HCT116 (cell line): Measurements from ENCODE around the gene CD2. TPM values are rescaled to one million over a fixed set of nuclear protein-coding genes. Genes with fewer than 3 reads are reported as not detected.

Experiments
- ATAC-seq: fragments of 200-7000 bp; cut with Tn5 transposase; 2 replicates; pipeline ENCODE4 v1.9.1; 2020; ENCODE audit warnings: mild to moderate bottlenecking, moderate library complexity
- BruUV-seq: library from RNA; stranded (reverse); fragments of 400-500 nt; replicated peaks from 2 replicates; lab custom pipeline; 2021; lab: Mats Ljungman, UMichigan
- CTCF ChIA-PET: fragments of 300-600 bp; sonication (Branson Sonifier 250); formaldehyde crosslinking; loops from one replicate; lab custom pipeline; 2021; ENCODE audit warnings: antibody characterized with exemption; lab: Charles Lee
- POLR2A ChIA-PET: fragments of 300-600, 350-600 bp; sonication (Branson Sonifier 250); formaldehyde crosslinking; loops from one replicate; lab custom pipeline; 2021; ENCODE audit warnings: antibody characterized with exemption; lab: Charles Lee
- RAD21 ChIA-PET, 2 experiments: fragments of 300-600 bp; sonication (Branson Sonifier 250); formaldehyde crosslinking; loops; one replicate each; lab custom pipeline; 2023; ENCODE audit warnings: low total read pairs in 2 of 2; ENCODE audit not compliant: uncharacterized antibody in 2 of 2, unreplicated experiment in 2 of 2, low non-redundant PET in 1 of 2; lab: Charles Lee
- DNase-seq: peaks from one replicate; pipeline ENCODE4 v3.0.0-alpha.2; 2010; ENCODE audit warnings: low read depth, low spot score
- H2AFZ ChIP-seq: fragments of 200-600 bp; shearing (Covaris generic), sonication (generic); 2 replicates; pipeline ENCODE4 v1.6.1; 2017; ENCODE audit warnings: low read depth, mixed run types, mixed read lengths, antibody characterized with exemption, low read length; ENCODE audit not compliant: poor library complexity, severe bottlenecking
- H3K27ac ChIP-seq: 2 replicates; pipeline ENCODE4 v1.5.1; 2012; ENCODE audit warnings: low read depth, low read length
- H3K27me3 ChIP-seq: fragments of 200-600 bp; sonication (generic); 2 replicates; pipeline ENCODE4 v1.6.1; 2016; ENCODE audit warnings: mixed run types, low read length, mixed read lengths; ENCODE audit not compliant: insufficient read depth
- H3K36me3 ChIP-seq, 2 experiments: fragments of 200-500 bp in 1 of 2; fragments of 200-600 bp in 1 of 2; sonication (Bioruptor generic) in 1 of 2; sonication (generic) in 1 of 2; 2 replicates each; pipeline versions ENCODE4 v1.5.1 to v1.6.1; 2014 to 2016; ENCODE audit warnings: low read length in 2 of 2, inconsistent platforms in 1 of 2, mixed read lengths in 1 of 2, mixed run types in 1 of 2; ENCODE audit not compliant: insufficient read depth in 2 of 2, control insufficient read depth in 1 of 2
- H3K4me1 ChIP-seq, 2 experiments: fragments of 200-600 bp in 1 of 2; sonication (generic) in 1 of 2; 2 replicates each; pipeline versions ENCODE4 v1.5.1 to v1.6.1; 2012 to 2017; ENCODE audit warnings: low read length in 2 of 2, inconsistent platforms in 1 of 2, mild to moderate bottlenecking in 1 of 2, mixed read lengths in 1 of 2, mixed run types in 1 of 2, moderate library complexity in 1 of 2; ENCODE audit not compliant: insufficient read depth in 2 of 2, control insufficient read depth in 1 of 2
- H3K4me2 ChIP-seq: fragments of 200-600 bp; sonication (generic); 2 replicates; pipeline ENCODE4 v1.6.1; 2017; ENCODE audit warnings: mixed run types, low read length, mixed read lengths
- H3K4me3 ChIP-seq, 2 experiments: fragments of 200-600 bp in 1 of 2; sonication (generic) in 1 of 2; replicated peaks in 1 of 2; 2 replicates each; pipeline ENCODE4 v1.5.1; 2011 to 2016; ENCODE audit warnings: low read length in 2 of 2, control low read depth in 1 of 2, low read depth in 1 of 2, mild to moderate bottlenecking in 1 of 2, mixed read lengths in 1 of 2, mixed run types in 1 of 2
- H3K79me2 ChIP-seq: fragments of 200-600 bp; sonication (generic); 2 replicates; pipeline ENCODE4 v1.6.1; 2017; ENCODE audit warnings: mild to moderate bottlenecking, mixed run types, low read length, moderate library complexity, mixed read lengths; ENCODE audit not compliant: insufficient read depth
- H3K9ac ChIP-seq: fragments of 200-600 bp; sonication (generic); 2 replicates; pipeline ENCODE4 v1.6.1; 2016; ENCODE audit warnings: low read length, mixed read lengths
- H3K9me2 ChIP-seq: fragments of 200-600 bp; sonication (generic), shearing (Covaris generic); 2 replicates; pipeline ENCODE4 v1.6.1; 2017; ENCODE audit warnings: mixed run types, mild to moderate bottlenecking, moderate library complexity; ENCODE audit not compliant: insufficient read depth
- H3K9me3 ChIP-seq, 2 experiments: fragments of 200-500 bp in 1 of 2; fragments of 200-600 bp in 1 of 2; sonication (Bioruptor generic) in 1 of 2; sonication (generic) in 1 of 2; 2 replicates each; pipeline ENCODE4 v1.6.1; 2014 to 2017; ENCODE audit warnings: low read length in 2 of 2, mixed read lengths in 2 of 2, inconsistent platforms in 1 of 2, low read depth in 1 of 2, mild to moderate bottlenecking in 1 of 2, mixed run types in 1 of 2, moderate library complexity in 1 of 2; ENCODE audit not compliant: control insufficient read depth in 1 of 2, insufficient read depth in 1 of 2
- H4K20me1 ChIP-seq: fragments of 200-600 bp; sonication (generic), shearing (Covaris generic); 2 replicates; pipeline ENCODE4 v1.6.1; 2017; ENCODE audit warnings: mixed run types, mild to moderate bottlenecking, moderate library complexity; ENCODE audit not compliant: insufficient read depth
- CBX3 ChIP-seq: IDR thresholded peaks from 2 replicates; pipeline ENCODE4 v1.6.1; 2012; ENCODE audit warnings: low read depth
- CTCF ChIP-seq, 3 experiments: fragments of 200-600 bp in 1 of 3; sonication (generic) in 1 of 3; IDR thresholded peaks in 2 of 3; conservative IDR thresholded peaks in 1 of 3; 2 replicates each; pipeline ENCODE4 v1.5.1; 2012 to 2017; ENCODE audit warnings: low read depth in 2 of 3, low read length in 2 of 3, antibody characterized with exemption in 1 of 3, borderline replicate concordance in 1 of 3, control low read depth in 1 of 3, mild to moderate bottlenecking in 1 of 3, mixed read lengths in 1 of 3, mixed run types in 1 of 3, moderate library complexity in 1 of 3; ENCODE audit not compliant: insufficient read depth in 1 of 3
- ELF1 ChIP-seq: IDR thresholded peaks from 2 replicates; pipeline ENCODE4 v1.6.1; 2012; ENCODE audit warnings: low read depth, borderline replicate concordance
- FOSL1 ChIP-seq: IDR thresholded peaks from 2 replicates; pipeline ENCODE4 v1.6.1; 2012; ENCODE audit warnings: low read depth
- JUND ChIP-seq: IDR thresholded peaks from 2 replicates; pipeline ENCODE4 v1.6.1; 2012
- POLR2A ChIP-seq: IDR thresholded peaks from 2 replicates; pipeline ENCODE4 v1.7.0; 2011; ENCODE audit warnings: borderline replicate concordance; ENCODE audit not compliant: insufficient read depth, insufficient read length; ENCODE audit errors: extremely low read depth
- RAD21 ChIP-seq: IDR thresholded peaks from 2 replicates; pipeline ENCODE4 v1.6.1; 2012; ENCODE audit warnings: low read depth, mild to moderate bottlenecking
- SIN3A ChIP-seq: IDR thresholded peaks from 2 replicates; pipeline ENCODE4 v1.6.1; 2012; ENCODE audit warnings: low read depth
- SP1 ChIP-seq: IDR thresholded peaks from 2 replicates; pipeline ENCODE4 v1.6.1; 2012; ENCODE audit warnings: low read depth
- SRF ChIP-seq: IDR thresholded peaks from 2 replicates; pipeline ENCODE4 v1.6.1; 2012; ENCODE audit warnings: low read depth
- TCF7L2 ChIP-seq: IDR thresholded peaks from 2 replicates; pipeline ENCODE4 v1.7.0; 2011; ENCODE audit warnings: borderline replicate concordance, inconsistent platforms; ENCODE audit not compliant: insufficient read depth, insufficient read length; ENCODE audit errors: extremely low read depth
- ZFX ChIP-seq: fragments of 450-650 bp; IDR thresholded peaks from 2 replicates; pipeline ENCODE4 v1.6.1; 2017
- ZNF274 ChIP-seq: fragments of 200-500 bp; sonication (Bioruptor generic); IDR thresholded peaks from 2 replicates; pipeline ENCODE4 v1.6.1; 2014; ENCODE audit warnings: mild to moderate bottlenecking, low read depth, low read length, inconsistent platforms
- intact Hi-C: fragments of 100-400 bp; cut with micrococcal nuclease; formaldehyde crosslinking; loops from 2 replicates; pipeline ENCODE4 v1.10.0; 2022
- total RNA-seq: library from RNA; stranded (reverse); gene quantifications from one replicate; pipeline ENCODE4 v1.2.1, GENCODE V29; 2021; ENCODE audit not compliant: unreplicated experiment
- TF ChIP-seq, protein P1 (sequence below): IDR thresholded peaks from 2 replicates; pipeline ENCODE4 v1.6.1; 2011; ENCODE audit warnings: mild to moderate bottlenecking, low read length, moderate library complexity; ENCODE audit not compliant: insufficient replicate concordance; ENCODE audit errors: extremely low read depth
- TF ChIP-seq, protein P2 (sequence below): IDR thresholded peaks from 2 replicates; pipeline ENCODE4 v1.6.1; 2012

CD2 gene
- total RNA-seq, 1 experiment from 2014 or later: 0.57 TPM

DNA sequence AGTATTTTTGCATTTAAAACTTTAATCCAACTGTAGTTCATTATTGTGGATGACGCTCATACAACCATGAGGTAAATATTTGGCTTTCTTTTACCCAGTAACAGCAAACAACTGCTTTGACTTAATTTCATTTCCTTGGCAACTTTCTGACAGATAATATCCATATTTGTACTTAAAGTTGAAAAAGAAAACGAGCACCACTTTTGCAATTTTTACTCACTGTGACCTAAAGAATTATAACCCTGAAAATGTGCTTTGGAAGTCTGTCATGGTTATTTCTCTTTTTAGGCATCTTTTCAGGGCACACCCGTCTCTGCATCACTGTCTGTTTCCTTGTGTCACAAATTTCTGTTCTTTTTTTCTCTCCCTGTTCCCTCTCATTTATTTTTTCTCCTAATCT is 918 bp upstream of the CD2 start:
- H4K20me1 ChIP-seq: no peaks in the 10 kb centered on the region
- TF ChIP-seq, protein P1, sequence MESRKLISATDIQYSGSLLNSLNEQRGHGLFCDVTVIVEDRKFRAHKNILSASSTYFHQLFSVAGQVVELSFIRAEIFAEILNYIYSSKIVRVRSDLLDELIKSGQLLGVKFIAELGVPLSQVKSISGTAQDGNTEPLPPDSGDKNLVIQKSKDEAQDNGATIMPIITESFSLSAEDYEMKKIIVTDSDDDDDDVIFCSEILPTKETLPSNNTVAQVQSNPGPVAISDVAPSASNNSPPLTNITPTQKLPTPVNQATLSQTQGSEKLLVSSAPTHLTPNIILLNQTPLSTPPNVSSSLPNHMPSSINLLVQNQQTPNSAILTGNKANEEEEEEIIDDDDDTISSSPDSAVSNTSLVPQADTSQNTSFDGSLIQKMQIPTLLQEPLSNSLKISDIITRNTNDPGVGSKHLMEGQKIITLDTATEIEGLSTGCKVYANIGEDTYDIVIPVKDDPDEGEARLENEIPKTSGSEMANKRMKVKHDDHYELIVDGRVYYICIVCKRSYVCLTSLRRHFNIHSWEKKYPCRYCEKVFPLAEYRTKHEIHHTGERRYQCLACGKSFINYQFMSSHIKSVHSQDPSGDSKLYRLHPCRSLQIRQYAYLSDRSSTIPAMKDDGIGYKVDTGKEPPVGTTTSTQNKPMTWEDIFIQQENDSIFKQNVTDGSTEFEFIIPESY: no peak
- TF ChIP-seq CBX3 (no peak), JUND (no peak), SIN3A (no peak), SRF (no peak), POLR2A (no peak), ZFX (no peak), ZNF274 (no peak), SP1 (no peak), FOSL1 (no peak), ELF1 (no peak), CTCF (IDR thresholded peaks at IDR 0.05 in 2 of 3, conservative IDR thresholded peaks at IDR 0.05 in 1 of 3; ENCODE audit: borderline replicate concordance in 1 of 3, insufficient read depth in 1 of 3, low read depth in 2 of 3, low read length in 2 of 3) (no peak), TCF7L2 (no peak), RAD21 (no peak)
- TF ChIP-seq, protein P2, sequence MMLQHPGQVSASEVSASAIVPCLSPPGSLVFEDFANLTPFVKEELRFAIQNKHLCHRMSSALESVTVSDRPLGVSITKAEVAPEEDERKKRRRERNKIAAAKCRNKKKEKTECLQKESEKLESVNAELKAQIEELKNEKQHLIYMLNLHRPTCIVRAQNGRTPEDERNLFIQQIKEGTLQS: no peak
- no peaks in the 10 kb centered on the region for H3K4me1 ChIP-seq
- no peaks in the 10 kb centered on the region for H3K79me2 ChIP-seq
- H3K36me3 ChIP-seq: no peaks in the 10 kb centered on the region
- H3K4me2 ChIP-seq: no peak overlapping the region
- RAD21 ChIA-PET: no interaction called here
- CTCF ChIA-PET: no interaction called here
- H2AFZ ChIP-seq: no peak overlapping the region
- H3K27ac ChIP-seq: no peak overlapping the region
- intact Hi-C loops: no loop called here
- no peaks in the 10 kb centered on the region for H3K27me3 ChIP-seq
- POLR2A ChIA-PET: no interaction called here
- no peak for ATAC-seq
- no peak overlapping the region for H3K4me3 ChIP-seq
- H3K9me2 ChIP-seq: no peaks in the 10 kb centered on the region
- H3K9me3 ChIP-seq: peaks cover 3 to 10% of the 10 kb centered on the region in 2 experiments; a peak in 2 of 4 replicates
- BruUV-seq: no TSS peak
- H3K9ac ChIP-seq: no peak overlapping the region
- DNase-seq: no peak
